ENCODE results near the gene CDKN2AIPNL. TPM values are rescaled to one million over a fixed set of nuclear protein-coding genes. Genes with fewer than 3 reads are reported as not detected.
A peak's percentile ranks its signal among the peaks of the same experiment; 100 is the strongest.

Gene CDKN2AIPNL, protein sequence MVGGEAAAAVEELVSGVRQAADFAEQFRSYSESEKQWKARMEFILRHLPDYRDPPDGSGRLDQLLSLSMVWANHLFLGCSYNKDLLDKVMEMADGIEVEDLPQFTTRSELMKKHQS
- polyA plus RNA-seq (ENCODE audit: insufficient read length in 3 of 3), result 10 to 100 TPM; 29.8 to 42.4 (median 31.8) TPM
- long read RNA-seq, donor 1, transcript CDKN2AIPNL-202 (3 exons, 1,223 nt), result major isoform, 8 of 8 reads
- long read RNA-seq, donor 1, partial matches to known transcripts, result 0 of 8 reads
- long read RNA-seq, donor 1, other reads (novel, unspliced or antisense), result 0 of 8 reads
- long read RNA-seq, donor 2, transcript CDKN2AIPNL-202 (3 exons, 1,223 nt), result major isoform, 9 of 14 reads
- long read RNA-seq, donor 2, partial matches to known transcripts, result 0 of 14 reads
- long read RNA-seq, donor 2, other reads (novel, unspliced or antisense), result 5 of 14 reads
- long read RNA-seq, donor 3, transcript CDKN2AIPNL-202 (3 exons, 1,223 nt), result major isoform, 19 of 24 reads
- long read RNA-seq, donor 3, partial matches to known transcripts, result 0 of 24 reads
- long read RNA-seq, donor 3, other reads (novel, unspliced or antisense), result 5 of 24 reads
- long read RNA-seq, donor 4, transcript CDKN2AIPNL-202 (3 exons, 1,223 nt), result major isoform, 15 of 16 reads
- long read RNA-seq, donor 4, partial matches to known transcripts, result 0 of 16 reads
- long read RNA-seq, donor 4, other reads (novel, unspliced or antisense), result 0 of 16 reads
- long read RNA-seq, donor 5, result 0 reads
- long read RNA-seq, donor 6, transcript CDKN2AIPNL-202 (3 exons, 1,223 nt), result major isoform, 14 of 42 reads
- long read RNA-seq, donor 6, partial matches to known transcripts, result 28 of 42 reads
- long read RNA-seq, donor 6, other reads (novel, unspliced or antisense), result 0 of 42 reads
- long read RNA-seq, donor 7, transcript CDKN2AIPNL-202 (3 exons, 1,223 nt), result major isoform, 17 of 17 reads
- long read RNA-seq, donor 7, partial matches to known transcripts, result 0 of 17 reads
- long read RNA-seq, donor 7, other reads (novel, unspliced or antisense), result 0 of 17 reads
- long read RNA-seq, donor 8, result 0 reads
- long read RNA-seq, donor 9, transcript CDKN2AIPNL-202 (3 exons, 1,223 nt), result major isoform, 17 of 17 reads
- long read RNA-seq, donor 9, partial matches to known transcripts, result 0 of 17 reads
- long read RNA-seq, donor 9, other reads (novel, unspliced or antisense), result 0 of 17 reads
- long read RNA-seq, donor 10, transcript CDKN2AIPNL-202 (3 exons, 1,223 nt), result major isoform, 17 of 17 reads
- long read RNA-seq, donor 10, partial matches to known transcripts, result 0 of 17 reads
- long read RNA-seq, donor 10, other reads (novel, unspliced or antisense), result 0 of 17 reads
- long read RNA-seq, donor 11, transcript CDKN2AIPNL-202 (3 exons, 1,223 nt), result major isoform, 10 of 10 reads
- long read RNA-seq, donor 11, partial matches to known transcripts, result 0 of 10 reads
- long read RNA-seq, donor 11, other reads (novel, unspliced or antisense), result 0 of 10 reads
- long read RNA-seq, donor 12, transcript CDKN2AIPNL-202 (3 exons, 1,223 nt), result major isoform, 6 of 7 reads
- long read RNA-seq, donor 12, partial matches to known transcripts, result 0 of 7 reads
- long read RNA-seq, donor 12, other reads (novel, unspliced or antisense), result 0 of 7 reads
- long read RNA-seq, donor 13, result 0 reads
- long read RNA-seq, donor 14, transcript CDKN2AIPNL-202 (3 exons, 1,223 nt), result major isoform, 19 of 25 reads
- long read RNA-seq, donor 14, partial matches to known transcripts, result 0 of 25 reads
- long read RNA-seq, donor 14, other reads (novel, unspliced or antisense), result 6 of 25 reads
- long read RNA-seq, donor 15, transcript CDKN2AIPNL-202 (3 exons, 1,223 nt), result major isoform, 6 of 6 reads
- long read RNA-seq, donor 15, partial matches to known transcripts, result 0 of 6 reads
- long read RNA-seq, donor 15, other reads (novel, unspliced or antisense), result 0 of 6 reads
- long read RNA-seq, donor 16, transcript CDKN2AIPNL-202 (3 exons, 1,223 nt), result major isoform, 48 of 64 reads
- long read RNA-seq, donor 16, partial matches to known transcripts, result 16 of 64 reads
- long read RNA-seq, donor 16, other reads (novel, unspliced or antisense), result 0 of 64 reads

DNA sequence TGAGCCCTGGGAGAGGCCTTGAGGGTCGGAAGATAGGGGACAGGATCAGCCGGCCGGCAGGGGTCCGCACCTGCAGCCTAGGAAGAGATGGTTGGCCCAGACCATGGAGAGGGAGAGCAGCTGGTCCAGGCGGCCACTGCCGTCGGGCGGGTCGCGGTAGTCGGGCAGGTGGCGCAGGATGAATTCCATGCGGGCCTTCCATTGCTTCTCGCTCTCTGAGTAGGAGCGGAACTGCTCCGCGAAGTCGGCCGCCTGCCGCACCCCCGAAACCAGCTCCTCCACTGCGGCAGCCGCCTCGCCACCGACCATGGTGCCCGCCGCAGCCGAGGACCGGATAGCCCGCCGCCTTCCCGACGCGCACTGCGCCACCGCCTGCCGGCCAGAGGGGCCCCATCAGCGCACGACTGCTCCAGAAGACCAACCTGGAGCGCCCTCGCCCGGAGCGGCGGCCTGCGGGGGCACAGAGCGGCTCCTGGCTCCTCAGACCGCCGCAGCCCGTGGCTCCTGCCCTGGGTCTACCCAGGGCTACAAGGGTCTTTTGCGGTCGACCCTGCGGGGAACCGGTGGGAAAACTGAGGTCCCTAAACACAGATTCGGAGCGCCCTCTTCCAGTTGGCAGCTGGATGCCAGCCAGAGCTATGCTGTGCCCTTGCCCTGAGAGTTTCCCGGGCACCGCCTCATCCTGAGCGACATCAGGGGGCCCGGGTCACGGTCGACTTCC is at the start of gene CDKN2AIPNL:
CDKN2AIPNL (minus strand) TSS at position 336 of the 721 bp plus-strand sequence; CDS start at position 309, 27 bp downstream.
- DNase-seq (ENCODE audit: extremely low read depth in 1 of 11, low read depth in 9 of 11, low spot score in 4 of 11), result peak; percentile 55 to 86 (median 80)

DNA sequence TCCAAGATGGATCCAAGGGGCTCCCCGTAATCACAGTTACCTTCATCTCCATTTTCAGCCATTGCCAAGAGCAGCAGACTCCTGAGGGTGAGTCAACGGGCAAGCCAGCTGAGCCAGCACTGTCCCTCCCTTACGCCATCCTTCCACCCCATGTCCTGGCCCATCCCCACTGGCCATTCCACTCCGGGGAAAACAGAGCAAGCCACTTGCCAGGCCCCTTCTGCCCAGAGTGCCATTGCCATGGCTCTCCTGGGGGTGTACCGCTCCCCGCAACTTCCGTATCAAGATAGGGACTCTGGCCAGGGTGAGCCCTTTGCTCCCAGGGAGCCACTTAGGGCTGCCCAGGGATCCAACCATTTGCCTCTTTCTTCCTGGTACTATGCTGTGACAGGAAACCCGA is 48.9 kb upstream of the CDKN2AIPNL start:
- DNase-seq (ENCODE audit: extremely low read depth in 1 of 11, low read depth in 9 of 11, low spot score in 4 of 11), result no peak

DNA sequence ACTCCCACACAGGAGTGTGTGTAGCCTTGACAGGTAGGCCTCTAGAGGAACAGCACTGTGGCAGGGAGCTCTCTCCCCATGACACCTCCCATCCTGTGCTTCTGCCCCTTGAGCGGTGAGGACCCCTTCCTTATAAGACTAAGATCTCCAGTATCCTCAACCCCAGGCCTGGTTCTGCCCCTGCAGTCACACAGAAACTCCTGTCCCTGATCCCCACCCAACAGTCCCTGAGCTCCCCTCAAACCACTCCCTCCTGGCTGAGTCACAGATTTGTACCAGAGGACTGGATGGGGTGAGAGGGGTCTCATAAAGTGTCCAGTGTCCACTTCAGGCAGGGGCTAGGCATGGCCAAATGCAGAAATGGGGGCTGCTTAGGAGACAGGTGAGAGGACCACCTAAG is 47.8 kb upstream of the CDKN2AIPNL start:
- DNase-seq (ENCODE audit: extremely low read depth in 1 of 11, low read depth in 9 of 11, low spot score in 4 of 11), result no peak

DNA sequence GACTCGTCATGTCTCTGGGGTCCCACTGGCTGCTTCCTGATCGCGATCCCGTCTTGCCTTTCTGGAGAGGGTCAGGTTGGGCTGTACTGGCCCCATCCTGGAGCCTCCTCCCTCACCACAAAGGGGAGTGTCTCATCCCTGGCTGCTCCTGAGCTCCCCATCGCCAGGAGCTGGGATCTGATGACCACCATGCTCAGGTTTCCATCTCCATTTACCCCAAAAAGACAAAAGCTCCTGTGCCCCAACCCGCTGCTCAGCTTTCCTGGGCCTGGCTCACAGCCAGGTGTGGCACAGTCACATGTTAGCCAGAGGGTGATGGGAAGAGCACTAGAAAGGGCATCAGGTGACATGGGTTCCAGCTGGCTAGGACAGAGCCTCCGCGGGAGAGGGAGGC is 47.3 kb upstream of the CDKN2AIPNL start:
- no peak for DNase-seq (ENCODE audit: extremely low read depth in 1 of 11, low read depth in 9 of 11, low spot score in 4 of 11)

DNA sequence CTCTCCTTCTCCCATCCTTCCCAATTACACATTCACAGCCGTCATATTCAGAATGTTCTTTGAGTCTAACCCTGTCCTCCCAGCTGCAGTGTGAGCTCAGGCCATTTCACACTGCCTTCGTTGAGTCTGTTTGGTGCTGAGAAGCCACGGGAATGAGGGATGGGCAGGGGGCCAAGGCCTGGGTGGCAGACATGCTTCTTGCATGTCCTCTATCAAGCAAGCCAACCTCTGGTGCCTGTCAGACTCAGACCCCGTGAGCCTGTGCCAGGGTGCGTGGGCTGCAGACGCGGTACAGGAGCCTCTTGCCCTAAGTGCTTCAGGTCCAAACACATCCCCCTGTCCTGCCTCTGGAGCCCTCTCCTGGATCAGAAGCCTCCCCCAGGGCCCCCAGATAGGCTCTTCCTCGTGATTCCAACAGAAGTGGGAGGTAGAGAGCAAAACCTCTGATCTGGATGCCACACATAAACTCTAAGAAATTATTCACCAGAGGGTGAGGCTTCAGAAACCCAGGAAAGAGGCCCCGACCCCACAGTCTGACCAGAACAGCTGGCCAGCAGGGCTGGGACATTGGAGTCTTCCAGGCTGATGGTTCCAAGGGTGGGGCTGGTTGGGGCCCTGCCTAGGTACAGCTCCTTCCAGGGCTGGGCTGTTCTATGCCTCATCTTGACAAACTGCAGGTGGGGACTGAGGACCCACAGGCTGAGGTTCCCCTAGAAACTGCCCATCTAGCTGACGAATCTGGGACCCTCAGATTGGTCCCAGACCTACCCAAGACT is 46.7 kb upstream of the CDKN2AIPNL start:
- DNase-seq (ENCODE audit: extremely low read depth in 1 of 11, low read depth in 9 of 11, low spot score in 4 of 11), result no peak

DNA sequence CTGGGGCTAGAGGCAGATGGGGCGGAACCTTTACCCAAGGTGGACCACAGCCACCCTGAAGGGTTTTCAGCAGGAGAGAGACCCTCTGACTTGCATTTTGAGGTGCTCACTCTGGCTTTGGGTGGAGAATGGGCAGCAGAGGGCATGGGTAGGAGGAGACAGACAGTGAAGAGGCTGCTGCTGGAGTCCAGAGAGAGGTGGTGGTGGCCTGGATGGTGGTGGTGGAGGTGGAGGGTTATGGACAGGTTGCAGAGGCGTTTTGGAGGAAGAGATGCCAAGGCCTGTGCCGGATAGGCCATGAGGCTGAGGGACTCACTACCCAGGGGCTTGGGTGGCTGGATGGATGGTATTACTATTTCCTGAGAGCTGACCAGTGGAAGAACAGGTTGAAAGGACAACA is 46.1 kb upstream of the CDKN2AIPNL start:
- DNase-seq (ENCODE audit: extremely low read depth in 1 of 11, low read depth in 9 of 11, low spot score in 4 of 11), result no peak

DNA sequence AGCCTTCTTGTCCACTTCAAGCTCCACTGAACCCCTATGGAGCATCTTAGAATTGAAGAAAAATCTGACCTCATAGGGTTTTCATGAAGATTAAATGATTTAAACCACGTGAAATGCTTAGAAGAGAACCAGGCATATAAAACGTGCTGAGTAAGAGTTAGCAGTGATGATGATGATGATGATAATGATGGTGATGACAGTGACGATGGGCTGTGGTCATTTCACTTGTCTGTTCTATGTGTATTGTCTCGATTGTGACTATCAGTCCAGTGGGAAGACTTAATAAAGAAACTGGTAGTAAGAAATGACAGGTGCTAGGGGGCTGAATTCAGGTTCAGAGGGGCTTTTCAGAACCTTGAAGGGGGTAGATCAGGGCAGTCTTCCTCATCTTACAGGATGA is 45.1 kb upstream of the CDKN2AIPNL start:
- DNase-seq (ENCODE audit: extremely low read depth in 1 of 11, low read depth in 9 of 11, low spot score in 4 of 11), result no peak

DNA sequence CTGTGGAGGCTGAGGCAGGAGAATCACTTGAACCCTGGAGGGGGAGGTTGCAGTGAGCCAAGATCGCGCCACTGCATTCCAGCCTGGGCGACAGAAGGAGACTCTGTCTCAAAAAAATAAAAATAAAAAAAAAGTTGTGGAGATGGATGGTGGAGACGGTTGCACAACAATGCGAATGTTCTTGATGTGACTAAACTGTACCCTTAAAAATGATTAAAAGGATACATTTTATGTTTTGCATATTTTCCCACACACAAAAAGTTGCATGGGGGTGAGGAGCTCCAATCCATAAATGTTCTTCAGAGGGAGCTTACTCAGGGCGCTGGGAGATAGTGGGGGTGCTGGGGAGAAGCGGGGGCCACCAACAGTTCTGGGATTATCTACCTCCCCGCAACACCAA is 43.8 kb upstream of the CDKN2AIPNL start:
- no peak for DNase-seq (ENCODE audit: extremely low read depth in 1 of 11, low read depth in 9 of 11, low spot score in 4 of 11)

DNA sequence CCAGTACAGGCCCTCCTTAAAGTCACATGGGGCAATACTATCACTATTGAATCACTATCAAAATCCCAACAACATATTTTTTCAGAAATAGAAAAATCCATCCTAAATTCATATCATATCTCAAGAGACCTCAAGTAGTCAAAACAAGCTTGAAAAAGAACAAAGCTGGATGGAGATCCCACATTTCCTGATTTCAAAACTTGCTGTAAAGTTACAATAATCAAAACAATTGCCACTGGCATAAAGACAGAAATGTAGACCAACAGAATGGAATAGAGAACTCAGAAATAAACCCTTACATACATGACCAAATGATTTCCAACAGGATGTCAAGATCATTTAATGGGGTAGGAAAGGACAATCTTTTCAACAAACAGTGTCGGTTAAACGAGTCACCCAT is 41.3 kb upstream of the CDKN2AIPNL start:
- no peak for DNase-seq (ENCODE audit: extremely low read depth in 1 of 11, low read depth in 9 of 11, low spot score in 4 of 11)

DNA sequence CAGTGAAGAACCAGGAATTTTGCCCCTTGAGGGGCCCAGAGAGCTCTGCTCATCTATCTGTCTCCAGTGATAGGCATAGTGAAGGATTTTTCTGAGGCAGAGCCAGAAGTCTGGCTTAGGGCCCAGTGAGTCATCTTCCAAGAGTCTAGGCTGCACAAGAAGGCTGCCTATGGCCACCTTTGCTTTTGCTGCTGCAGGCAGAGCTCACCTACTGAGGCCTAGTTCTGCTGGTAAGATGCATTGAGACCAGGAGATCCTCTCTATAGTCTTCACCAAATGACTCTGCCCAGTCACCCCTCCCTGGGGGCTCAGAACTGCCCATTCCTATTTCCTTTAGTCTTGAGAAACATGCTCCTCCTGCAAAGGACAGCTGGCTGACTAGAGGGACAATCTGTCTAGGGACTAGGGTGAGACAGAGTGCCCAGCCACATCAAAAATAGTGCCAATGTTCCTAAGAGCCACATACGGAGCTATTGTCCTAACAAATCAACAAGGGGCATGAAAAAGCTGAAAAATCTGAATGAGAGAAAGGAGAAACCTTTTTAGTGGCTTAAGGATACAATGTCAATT is 40.3 kb upstream of the CDKN2AIPNL start:
- no peak for DNase-seq (ENCODE audit: extremely low read depth in 1 of 11, low read depth in 9 of 11, low spot score in 4 of 11)

DNA sequence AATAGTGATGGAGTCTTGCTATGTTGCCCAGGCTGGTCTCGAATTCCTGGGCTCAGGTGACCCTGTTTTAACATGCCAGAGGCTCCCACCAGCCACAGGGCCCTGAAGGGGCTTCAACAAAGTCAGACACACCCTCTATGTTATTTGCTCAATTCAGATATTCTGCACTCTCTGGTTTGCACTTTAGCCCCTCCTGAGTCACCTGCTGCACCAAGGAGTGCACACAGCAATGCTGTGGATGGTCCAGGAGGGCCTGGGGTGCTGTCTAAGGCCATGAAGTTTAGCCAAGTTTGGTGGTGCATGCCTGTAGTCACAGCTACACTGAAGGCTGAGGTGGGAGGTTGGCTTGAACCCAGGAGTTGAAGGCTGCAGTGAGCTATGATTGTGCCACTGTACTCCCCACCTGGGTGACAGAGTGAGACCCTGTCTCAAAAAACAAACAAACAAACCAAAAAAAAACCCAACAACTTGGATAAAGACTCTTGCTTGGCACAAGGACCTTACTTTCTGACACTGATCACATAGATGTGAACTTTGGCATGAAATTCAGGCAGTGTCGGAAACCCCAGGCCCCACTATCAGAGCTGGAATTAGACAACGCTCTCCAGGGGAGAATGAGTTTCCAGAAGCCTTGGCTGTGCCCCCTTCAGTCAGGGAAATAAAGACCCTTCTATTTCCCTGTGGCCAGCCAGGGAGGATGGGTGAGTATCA is 39.7 kb upstream of the CDKN2AIPNL start:
- DNase-seq (ENCODE audit: extremely low read depth in 1 of 11, low read depth in 9 of 11, low spot score in 4 of 11), result no peak

DNA sequence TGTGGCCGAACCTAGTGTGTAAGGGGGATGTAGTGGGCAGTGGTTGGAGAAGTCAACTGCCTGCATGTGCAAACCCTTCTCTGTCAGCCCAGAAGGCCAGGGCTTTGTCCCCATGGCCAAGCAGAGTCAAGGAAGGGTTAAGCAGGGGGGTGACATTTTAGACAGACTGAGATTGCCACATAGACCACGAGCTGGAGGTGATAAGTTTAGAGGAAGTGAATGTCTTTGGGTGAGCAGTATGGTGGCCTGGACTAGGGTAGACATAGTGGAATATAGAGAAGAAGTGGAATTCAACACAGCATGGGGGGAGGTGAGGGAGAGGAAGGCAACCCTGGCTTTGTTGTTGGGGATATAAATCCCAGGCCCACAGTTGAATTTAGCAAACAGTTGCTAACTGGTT is 38.7 kb upstream of the CDKN2AIPNL start:
- DNase-seq (ENCODE audit: extremely low read depth in 1 of 11, low read depth in 9 of 11, low spot score in 4 of 11), result no peak

DNA sequence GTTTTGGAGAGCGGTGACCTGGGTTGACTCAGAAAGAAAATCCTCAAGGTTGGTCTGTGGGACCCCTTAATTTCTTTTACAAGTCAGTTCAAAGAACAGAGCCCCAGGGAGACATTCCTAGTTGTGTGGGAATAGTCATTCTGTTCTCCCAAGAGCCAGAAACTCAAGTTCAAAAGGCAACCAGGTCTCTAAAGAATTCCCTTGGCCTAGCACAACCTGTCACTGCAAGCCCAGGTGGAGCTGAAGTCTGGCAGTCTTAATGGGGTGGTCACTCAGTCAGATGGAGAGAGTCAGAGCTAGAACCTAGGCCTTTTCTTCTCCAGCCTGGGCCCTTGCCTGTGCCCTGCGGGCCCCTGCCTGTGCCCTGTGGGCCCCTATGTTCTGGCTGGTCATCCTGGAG is 37.5 kb upstream of the CDKN2AIPNL start:
- DNase-seq (ENCODE audit: extremely low read depth in 1 of 11, low read depth in 9 of 11, low spot score in 4 of 11), result no peak

DNA sequence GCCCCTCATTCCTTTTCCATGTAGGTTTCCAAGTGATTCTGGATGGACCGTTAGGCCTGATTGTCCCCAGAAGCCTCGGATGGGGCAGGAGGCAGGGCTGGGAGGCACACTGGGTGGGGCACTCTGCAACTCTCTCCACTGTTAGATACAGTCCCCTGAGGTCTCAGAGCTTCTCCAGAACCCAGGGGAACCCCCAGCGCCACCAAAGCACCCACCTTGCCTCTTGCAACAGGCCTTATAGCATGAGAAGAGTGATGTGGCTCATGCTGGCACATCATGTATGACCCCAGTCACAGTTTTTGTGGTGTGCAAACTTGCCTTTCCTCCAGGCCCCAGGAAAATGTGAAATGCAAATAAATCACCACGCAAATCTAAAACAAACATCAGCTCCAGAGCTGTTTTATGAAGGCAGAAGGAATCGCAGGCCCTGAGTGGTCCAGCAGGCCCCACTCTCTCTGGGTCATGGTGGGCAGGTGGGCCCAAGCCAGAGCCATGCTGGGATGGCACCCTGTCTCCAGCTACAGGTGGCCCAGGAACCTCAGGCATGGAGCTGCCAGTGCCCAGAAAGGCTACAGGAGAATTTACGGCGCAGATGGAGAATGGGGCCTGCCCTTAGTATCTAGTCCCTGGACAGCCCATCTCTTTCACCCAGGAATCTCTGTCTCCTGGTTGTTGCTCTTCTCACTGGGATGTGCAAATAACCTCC is 36.3 kb upstream of the CDKN2AIPNL start:
- no peak for DNase-seq (ENCODE audit: extremely low read depth in 1 of 11, low read depth in 9 of 11, low spot score in 4 of 11)

DNA sequence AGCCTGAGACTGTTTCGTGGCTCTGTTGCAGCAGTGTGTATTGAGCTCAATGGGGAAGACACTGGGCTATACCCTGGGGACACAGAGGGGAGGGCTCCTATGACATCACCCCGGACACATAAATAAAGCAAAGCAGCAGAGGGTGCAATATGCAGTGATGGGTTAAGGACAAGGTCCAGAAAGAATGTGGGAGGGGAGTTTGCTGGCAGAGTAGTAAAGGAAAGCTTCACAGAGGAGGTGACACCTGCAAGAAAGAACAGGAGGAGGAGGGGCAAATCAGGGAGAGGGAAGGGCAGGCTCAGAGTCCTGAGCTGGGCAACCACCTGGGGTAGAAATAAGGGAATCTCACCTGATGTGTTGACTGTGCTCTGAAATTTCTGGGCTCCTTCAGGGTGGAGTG is 35.3 kb upstream of the CDKN2AIPNL start:
- DNase-seq (ENCODE audit: extremely low read depth in 1 of 11, low read depth in 9 of 11, low spot score in 4 of 11), result no peak
